Gastrocnemius medialis (tissue), 4 donors: Measurements from ENCODE around the gene ENOX1. TPM values are rescaled to one million over a fixed set of nuclear protein-coding genes. Genes with fewer than 3 reads are reported as not detected.

Experiments used
- ATAC-seq, 2 donors: fragments of 150-250 bp; one replicate each; pipeline ENCODE4 v1.9.1; 2016
- DNase-seq, 2 donors: peaks; one replicate each; pipeline ENCODE4 v3.0.0-alpha.2; 2019
- H3K27ac ChIP-seq, 4 donors: fragments of 200-600 bp; sonication (generic); 1 replicate in 1 of 4; 2 replicates in 3 of 4; pipeline ENCODE4 v1.5.1; 2016 to 2018; ENCODE audit warnings: mild to moderate bottlenecking in 2 of 4, moderate library complexity in 1 of 4
- H3K27me3 ChIP-seq, 3 donors: fragments of 200-600 bp; sonication (generic) in 2 of 3; 1 replicate in 1 of 3; 2 replicates in 2 of 3; pipeline versions ENCODE4 v1.5.1 to v1.6.0; 2016 to 2019; ENCODE audit warnings: mild to moderate bottlenecking in 1 of 3, moderate library complexity in 1 of 3
- H3K36me3 ChIP-seq, 2 donors: fragments of 200-600 bp; sonication (generic) in 1 of 2; one replicate each; pipeline ENCODE4 v1.5.1; 2017 to 2018
- H3K4me1 ChIP-seq, 2 donors: fragments of 200-600 bp; sonication (generic) in 1 of 2; one replicate each; pipeline ENCODE4 v1.5.1; 2016 to 2017; ENCODE audit warnings: mild to moderate bottlenecking in 2 of 2
- H3K4me3 ChIP-seq, 4 donors: fragments of 200-600 bp; sonication (generic) in 3 of 4; 1 replicate in 1 of 4; 2 replicates in 3 of 4; pipeline ENCODE4 v1.5.1; 2016 to 2019; ENCODE audit warnings: mild to moderate bottlenecking in 2 of 4
- H3K9me3 ChIP-seq, 3 donors: fragments of 200-600 bp; sonication (generic) in 2 of 3; 1 replicate in 1 of 3; 2 replicates in 2 of 3; pipeline ENCODE4 v1.5.1; 2016 to 2019
- POLR2A ChIP-seq, 2 donors: fragments of 450-650 bp; IDR thresholded peaks; one replicate each; pipeline ENCODE4 v1.6.1; 2017; ENCODE audit warnings: antibody characterized with exemption in 2 of 2, mild to moderate bottlenecking in 2 of 2, moderate library complexity in 2 of 2
- in situ Hi-C, 4 donors: fragments of 200-750 bp; cut with MboI; loops; one replicate each; pipeline versions ENCODE4 v1.15.0 to v1.8.0; 2017; ENCODE audit warnings: low sequenced_read_pairs in 4 of 4
- intact Hi-C: fragments of 100-400 bp; cut with DNase I; formaldehyde crosslinking; loops from one replicate; pipeline ENCODE4 v1.15.1; 2023; ENCODE audit warnings: low total_unique reads
- total RNA-seq, 4 donors: library from RNA; depleted of rRNA; stranded (reverse); fragments of >200 nt; gene quantifications; one replicate each; pipeline versions ENCODE4 v1.1.0 to v1.2.3, GENCODE V29; 2016
- TF ChIP-seq, protein P1 (sequence below), 5 experiments: fragments of 450-650 bp in 3 of 5; fragments of 200-600 bp in 2 of 5; sonication (generic) in 2 of 5; IDR thresholded peaks in 4 of 5; conservative IDR thresholded peaks in 1 of 5; 1 replicate in 4 of 5; 2 replicates in 1 of 5; pipeline ENCODE4 v1.5.1; 2016 to 2019; ENCODE audit warnings: antibody characterized with exemption in 5 of 5, mild to moderate bottlenecking in 3 of 5, moderate library complexity in 3 of 5

The ENOX1 gene
- total RNA-seq, 4 donors from 2014 or later, result 0.46 to 3.5 (median 1.8) TPM

DNA sequence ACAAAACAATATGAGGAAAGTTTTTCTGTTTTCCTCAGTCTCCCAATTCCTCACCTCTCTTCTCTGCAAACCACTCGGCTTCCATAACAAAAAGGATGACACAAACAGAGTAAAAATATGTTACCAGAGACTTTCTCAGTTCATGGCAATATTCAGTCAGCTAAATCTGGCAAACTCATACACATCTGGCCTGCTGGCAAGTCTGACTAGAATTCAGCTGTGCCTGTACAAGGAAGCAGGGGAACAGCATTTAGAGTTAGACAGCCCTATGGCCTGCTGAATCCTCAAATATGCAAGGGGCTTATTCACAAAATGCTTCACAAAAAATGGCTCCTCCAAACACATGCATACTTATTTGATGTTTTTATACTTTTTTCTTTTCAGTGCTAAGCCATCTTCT lies 227.8 kb downstream of the ENOX1 start:
- DNase-seq (no peak), ATAC-seq (no peak)
- TF ChIP-seq, protein P1, sequence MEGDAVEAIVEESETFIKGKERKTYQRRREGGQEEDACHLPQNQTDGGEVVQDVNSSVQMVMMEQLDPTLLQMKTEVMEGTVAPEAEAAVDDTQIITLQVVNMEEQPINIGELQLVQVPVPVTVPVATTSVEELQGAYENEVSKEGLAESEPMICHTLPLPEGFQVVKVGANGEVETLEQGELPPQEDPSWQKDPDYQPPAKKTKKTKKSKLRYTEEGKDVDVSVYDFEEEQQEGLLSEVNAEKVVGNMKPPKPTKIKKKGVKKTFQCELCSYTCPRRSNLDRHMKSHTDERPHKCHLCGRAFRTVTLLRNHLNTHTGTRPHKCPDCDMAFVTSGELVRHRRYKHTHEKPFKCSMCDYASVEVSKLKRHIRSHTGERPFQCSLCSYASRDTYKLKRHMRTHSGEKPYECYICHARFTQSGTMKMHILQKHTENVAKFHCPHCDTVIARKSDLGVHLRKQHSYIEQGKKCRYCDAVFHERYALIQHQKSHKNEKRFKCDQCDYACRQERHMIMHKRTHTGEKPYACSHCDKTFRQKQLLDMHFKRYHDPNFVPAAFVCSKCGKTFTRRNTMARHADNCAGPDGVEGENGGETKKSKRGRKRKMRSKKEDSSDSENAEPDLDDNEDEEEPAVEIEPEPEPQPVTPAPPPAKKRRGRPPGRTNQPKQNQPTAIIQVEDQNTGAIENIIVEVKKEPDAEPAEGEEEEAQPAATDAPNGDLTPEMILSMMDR (IDR thresholded peaks at IDR 0.05 in 4 of 5, conservative IDR thresholded peaks at IDR 0.05 in 1 of 5), result no peak
- no peak for TF ChIP-seq POLR2A (IDR thresholded peaks at IDR 0.05)
- no peaks in the 10 kb centered on the region for H3K27me3 ChIP-seq
- H3K27ac ChIP-seq, result no peak overlapping the region
- in situ Hi-C loops, result no loop called here
- H3K4me3 ChIP-seq, result no peak overlapping the region
- H3K36me3 ChIP-seq, result no peaks in the 10 kb centered on the region
- no peaks in the 10 kb centered on the region for H3K9me3 ChIP-seq
- intact Hi-C loops, result no loop called here
- H3K4me1 ChIP-seq, result peaks cover 0 to 4% of the 10 kb centered on the region in 2 donors

DNA sequence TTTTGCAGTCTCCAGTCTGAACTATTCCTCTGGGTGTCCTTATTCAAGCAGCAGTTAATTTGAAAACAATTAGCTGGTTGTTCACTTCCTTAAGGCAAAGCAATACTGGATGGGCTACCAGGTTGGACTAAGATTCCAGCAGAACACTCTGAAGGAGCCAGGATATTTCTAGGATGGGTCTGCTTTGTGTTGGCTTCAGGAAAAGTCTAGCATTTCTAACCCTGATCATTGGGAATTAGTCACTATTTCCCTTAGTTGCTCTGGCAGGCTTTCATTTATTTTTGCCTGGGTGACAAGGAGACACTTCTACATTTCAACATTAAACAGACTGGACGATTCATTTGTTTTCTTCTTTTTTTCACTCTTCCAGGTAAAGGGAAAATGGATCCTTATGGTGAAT lies 228.4 kb downstream of the ENOX1 start:
- DNase-seq, result no peak
- in situ Hi-C loops (no loop called here), intact Hi-C loops (no loop called here)
- H3K27ac ChIP-seq, result no peak overlapping the region
- TF ChIP-seq, protein P1 (IDR thresholded peaks at IDR 0.05 in 4 of 5, conservative IDR thresholded peaks at IDR 0.05 in 1 of 5), result no peak
- no peak for TF ChIP-seq POLR2A (IDR thresholded peaks at IDR 0.05)
- no peaks in the 10 kb centered on the region for H3K36me3 ChIP-seq
- H3K4me3 ChIP-seq, result no peak overlapping the region
- no peaks in the 10 kb centered on the region for H3K9me3 ChIP-seq
- no peaks in the 10 kb centered on the region for H3K27me3 ChIP-seq
- peaks cover 0 to 4% of the 10 kb centered on the region in 2 donors for H3K4me1 ChIP-seq
- no peak for ATAC-seq

DNA sequence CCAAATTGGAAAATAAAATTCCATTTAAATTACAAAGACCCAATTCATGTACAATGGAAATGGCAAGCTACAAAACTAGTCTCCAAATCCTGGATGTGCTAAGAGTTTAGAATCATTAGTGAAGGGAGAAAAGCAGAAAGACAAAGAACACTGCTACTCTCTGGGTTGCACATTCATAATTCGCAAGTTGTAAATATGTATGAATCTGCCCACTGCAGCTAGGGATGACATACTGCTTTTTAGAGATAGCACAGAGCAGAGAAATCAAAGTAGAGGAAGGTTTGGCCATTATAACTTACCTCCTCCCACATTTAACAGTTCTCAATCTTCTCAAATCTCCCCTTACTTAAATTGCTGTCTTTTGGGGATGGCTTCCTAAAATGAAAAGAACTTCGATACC lies 231.1 kb downstream of the ENOX1 start:
- DNase-seq (no peak), ATAC-seq (no peak)
- Histone ChIP-seq H3K4me3 (no peak overlapping the region), H3K36me3 (no peaks in the 10 kb centered on the region), H3K27me3 (no peaks in the 10 kb centered on the region), H3K4me1 (peaks cover 0 to 4% of the 10 kb centered on the region in 2 donors), H3K9me3 (no peaks in the 10 kb centered on the region), H3K27ac (no peak overlapping the region)
- intact Hi-C loops (no loop called here), in situ Hi-C loops (no loop called here)
- TF ChIP-seq POLR2A (IDR thresholded peaks at IDR 0.05), result no peak
- TF ChIP-seq, protein P1 (IDR thresholded peaks at IDR 0.05 in 4 of 5, conservative IDR thresholded peaks at IDR 0.05 in 1 of 5), result no peak

DNA sequence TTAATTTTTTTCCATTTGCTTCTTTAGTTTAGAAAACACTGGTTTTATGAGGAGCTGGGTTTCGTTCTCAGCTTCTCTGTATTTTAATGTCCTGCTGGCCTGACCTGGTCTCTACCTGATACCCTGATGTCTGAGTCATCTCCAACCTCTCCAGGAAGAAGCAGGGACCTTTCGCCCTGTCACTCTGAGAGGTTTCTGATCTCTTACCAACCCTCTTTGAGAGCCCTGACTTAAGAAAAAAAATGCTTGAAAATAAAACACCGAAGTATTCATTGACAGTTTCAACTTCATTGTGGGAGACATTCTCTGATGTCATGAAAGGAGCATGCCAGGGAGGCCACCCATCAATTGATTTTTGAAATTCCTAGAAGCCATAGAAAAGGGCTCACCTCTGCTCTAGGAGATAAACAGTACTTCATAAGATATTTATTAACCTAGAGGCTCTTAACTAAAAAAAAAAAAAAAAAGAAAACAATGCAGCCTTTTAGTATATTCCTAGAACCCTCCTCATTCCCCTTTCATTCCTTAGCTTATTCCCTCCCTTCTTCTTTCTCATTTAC lies 234.8 kb downstream of the ENOX1 start:
- no peak overlapping the region for H3K27ac ChIP-seq
- in situ Hi-C loops, result no loop called here

More for the DNA sequence above, 234.8 kb downstream of the ENOX1 start:
- no peaks in the 10 kb centered on the region for H3K36me3 ChIP-seq
- DNase-seq, result no peak
- no peaks in the 10 kb centered on the region for H3K9me3 ChIP-seq
- TF ChIP-seq, protein P1 (IDR thresholded peaks at IDR 0.05 in 4 of 5, conservative IDR thresholded peaks at IDR 0.05 in 1 of 5), result no peak
- TF ChIP-seq POLR2A (IDR thresholded peaks at IDR 0.05), result no peak
- H3K4me1 ChIP-seq, result peaks cover 0 to 4% of the 10 kb centered on the region in 2 donors
- intact Hi-C loops, result no loop called here
- no peak for ATAC-seq
- no peaks in the 10 kb centered on the region for H3K27me3 ChIP-seq
- H3K4me3 ChIP-seq, result no peak overlapping the region
